SK-N-SH treated with all-trans-retinoic acid at 6 μM for 48 hours (cell line): ENCODE results near the gene PDE4B.
A peak's percentile ranks its signal among the peaks of the same experiment; 100 is the strongest.

Experiments
- ATAC-seq: fragments of 200-7000 bp; cut with Tn5 transposase; 3 replicates; pipeline ENCODE4 v1.9.1; 2020; ENCODE audit warnings: mild to moderate bottlenecking, moderate library complexity
- ARNTL ChIP-seq: fragments of 450-650 bp; formaldehyde crosslinking; IDR thresholded peaks from 2 replicates; pipeline ENCODE4 v1.5.0; 2020; ENCODE audit warnings: low read depth, mild to moderate bottlenecking, moderate library complexity, borderline replicate concordance
- BACH2 ChIP-seq: fragments of 250-450 bp; sonication (Bioruptor Pico); IDR thresholded peaks from 2 replicates; pipeline ENCODE4 v1.9.0; 2021; ENCODE audit warnings: mild to moderate bottlenecking, borderline replicate concordance
- CREB5 ChIP-seq: fragments of 250-450 bp; sonication (Bioruptor Pico); IDR thresholded peaks from 2 replicates; pipeline ENCODE4 v1.5.1; 2020; ENCODE audit warnings: low read depth, mild to moderate bottlenecking, moderate library complexity
- CSDC2 ChIP-seq: fragments of 250-450 bp; sonication (Bioruptor Pico); IDR thresholded peaks from 2 replicates; pipeline ENCODE4 v1.5.0; 2020; ENCODE audit warnings: mild to moderate bottlenecking, moderate library complexity
- CSRNP3 ChIP-seq: fragments of 250-450 bp; sonication (Bioruptor Pico); IDR thresholded peaks from 2 replicates; pipeline ENCODE4 v1.5.1; 2021; ENCODE audit warnings: mild to moderate bottlenecking, moderate library complexity
- ESRRG ChIP-seq: fragments of 250-450 bp; sonication (Bioruptor Pico); IDR thresholded peaks from 2 replicates; pipeline ENCODE4 v1.6.1; 2021; ENCODE audit warnings: mild to moderate bottlenecking
- GLIS3 ChIP-seq: fragments of 250-450 bp; sonication (Bioruptor Pico); IDR thresholded peaks from 2 replicates; pipeline ENCODE4 v1.5.0; 2020; ENCODE audit warnings: mild to moderate bottlenecking, moderate library complexity
- ISL1 ChIP-seq: fragments of 250-450 bp; sonication (Bioruptor Pico); IDR thresholded peaks from 2 replicates; pipeline ENCODE4 v2.1.2; 2022; ENCODE audit warnings: mild to moderate bottlenecking, moderate library complexity
- OSR1 ChIP-seq: fragments of 250-450 bp; sonication (Bioruptor Pico); IDR thresholded peaks from 2 replicates; pipeline ENCODE4 v1.8.0; 2022; ENCODE audit warnings: moderate library complexity, mild to moderate bottlenecking, inconsistent platforms
- PATZ1 ChIP-seq: fragments of 250-450 bp; sonication (Bioruptor Pico); IDR thresholded peaks from 2 replicates; pipeline ENCODE4 v1.8.0; 2020; ENCODE audit warnings: mild to moderate bottlenecking, moderate library complexity, borderline replicate concordance
- POU6F1 ChIP-seq: fragments of 250-450 bp; sonication (Bioruptor Pico); IDR thresholded peaks from 2 replicates; pipeline ENCODE4 v1.8.0; 2021; ENCODE audit warnings: low read depth, mild to moderate bottlenecking, moderate library complexity, borderline replicate concordance
- RARB ChIP-seq: fragments of 250-450 bp; sonication (Bioruptor Pico); IDR thresholded peaks from 2 replicates; pipeline ENCODE4 v1.8.0; 2021; ENCODE audit warnings: mild to moderate bottlenecking, moderate library complexity
- SNAI2 ChIP-seq: fragments of 250-450 bp; sonication (Bioruptor Pico); IDR thresholded peaks from 2 replicates; pipeline ENCODE4 v1.5.0; 2020; ENCODE audit warnings: mild to moderate bottlenecking, moderate library complexity
- TCF4 ChIP-seq: fragments of 250-450 bp; sonication (Bioruptor Pico); IDR thresholded peaks from 2 replicates; pipeline ENCODE4 v1.8.0; 2021; ENCODE audit warnings: mild to moderate bottlenecking, moderate library complexity, borderline replicate concordance
- TSHZ2 ChIP-seq: fragments of 250-450 bp; sonication (Bioruptor Pico); IDR thresholded peaks from 2 replicates; pipeline ENCODE4 v1.5.0; 2020; ENCODE audit warnings: mild to moderate bottlenecking, moderate library complexity
- ZC3H10 ChIP-seq: fragments of 250-450 bp; sonication (Bioruptor Pico); IDR thresholded peaks from 2 replicates; pipeline ENCODE4 v1.5.1; 2021; ENCODE audit warnings: mild to moderate bottlenecking, moderate library complexity
- ZFP3 ChIP-seq: fragments of 250-450 bp; sonication (Bioruptor Pico); IDR thresholded peaks from 2 replicates; pipeline ENCODE4 v1.5.0; 2020; ENCODE audit warnings: mild to moderate bottlenecking, moderate library complexity
- ZFP30 ChIP-seq: fragments of 450-650 bp; formaldehyde crosslinking; IDR thresholded peaks from 2 replicates; pipeline ENCODE4 v1.5.0; 2022; ENCODE audit warnings: mild to moderate bottlenecking, moderate library complexity
- ZNF565 ChIP-seq: fragments of 450-650 bp; formaldehyde crosslinking; conservative IDR thresholded peaks from 2 replicates; pipeline ENCODE4 v1.5.0; 2020; ENCODE audit warnings: low read depth, mild to moderate bottlenecking, moderate library complexity
- ZNF70 ChIP-seq: fragments of 450-650 bp; formaldehyde crosslinking; IDR thresholded peaks from 2 replicates; pipeline ENCODE4 v1.5.0; 2020; ENCODE audit warnings: mild to moderate bottlenecking, moderate library complexity
- ZNF8 ChIP-seq: fragments of 450-650 bp; formaldehyde crosslinking; IDR thresholded peaks from 2 replicates; pipeline ENCODE4 v1.5.0; 2020; ENCODE audit warnings: mild to moderate bottlenecking, moderate library complexity

Gene PDE4B

GRCh38 chr1:66226985-66227384 is 434.3 kb downstream of the PDE4B start:
- ATAC-seq = no peak

GRCh38 chr1:66227966-66228365 is 435.3 kb downstream of the PDE4B start:
- no peak for ATAC-seq
- no peak for TF ChIP-seq ZFP30 (CRISPR knock-in tag)
- no peak for TF ChIP-seq ARNTL
- TF ChIP-seq BACH2 (CRISPR knock-in tag) = no peak
- no peak for TF ChIP-seq GLIS3 (CRISPR knock-in tag)
- no peak for TF ChIP-seq ZFP3 (CRISPR knock-in tag)
- no peak for TF ChIP-seq ZNF70
- no peak for TF ChIP-seq CSDC2 (CRISPR knock-in tag)
- TF ChIP-seq ESRRG (CRISPR knock-in tag) = no peak
- TF ChIP-seq CSRNP3 = no peak
- no peak for TF ChIP-seq OSR1 (CRISPR knock-in tag)
- TF ChIP-seq ZC3H10 = no peak

More at GRCh38 chr1:66226985-66227384, 434.3 kb downstream of the PDE4B start:
- TF ChIP-seq ARNTL (no peak), SNAI2 (no peak), OSR1 (CRISPR knock-in tag) (no peak), GLIS3 (CRISPR knock-in tag) (no peak), ZFP3 (CRISPR knock-in tag) (no peak), ZFP30 (CRISPR knock-in tag) (no peak), ZNF70 (no peak), TSHZ2 (CRISPR knock-in tag) (no peak), ISL1 (CRISPR knock-in tag) (no peak), TCF4 (no peak), RARB (no peak), POU6F1 (CRISPR knock-in tag) (no peak), CSDC2 (CRISPR knock-in tag) (no peak), BACH2 (CRISPR knock-in tag) (no peak), ZNF8 (no peak), CSRNP3 (no peak), ZNF565 (CRISPR knock-in tag) (no peak), PATZ1 (no peak), ZC3H10 (no peak)

GRCh38 chr1:66231217-66231616 is 438.5 kb downstream of the PDE4B start:
- peak; percentile 76 for TF ChIP-seq ZC3H10
- no peak for TF ChIP-seq ZNF8
- no peak for TF ChIP-seq CREB5
- 0 out of 2 replicates have a peak, but pooled peaks have one; percentile 50 for TF ChIP-seq ISL1 (CRISPR knock-in tag)
- TF ChIP-seq TSHZ2 (CRISPR knock-in tag) = no peak
- ATAC-seq = peak; percentile 66
